Measurements from ENCODE around the gene NPPB.

- TF ChIP-seq CREB1 (CRISPR knock-in tag; IDR thresholded peaks at IDR 0.05) (no peak), ZNF121 (CRISPR knock-in tag; IDR thresholded peaks at IDR 0.05) (no peak), MAX (CRISPR knock-in tag; IDR thresholded peaks at IDR 0.05) (no peak), CTCF (IDR thresholded peaks at IDR 0.05) (no peak), CBFB (CRISPR knock-in tag; IDR thresholded peaks at IDR 0.05; ENCODE audit: low read depth) (no peak), ELF4 (CRISPR knock-in tag; IDR thresholded peaks at IDR 0.05; ENCODE audit: low read depth) (no peak), HMGXB4 (CRISPR knock-in tag; IDR thresholded peaks at IDR 0.05) (no peak), ZNF138 (CRISPR knock-in tag; conservative IDR thresholded peaks at IDR 0.05) (no peak), FOXP4 (CRISPR knock-in tag; IDR thresholded peaks at IDR 0.05) (no peak), TEAD4 (CRISPR knock-in tag; IDR thresholded peaks at IDR 0.05) (no peak), SOX15 (CRISPR knock-in tag; IDR thresholded peaks at IDR 0.05) (no peak)
Observed at GRCh38 chr1:11869650-11870207, 11.0 kb upstream of the NPPB start.

Measured in WTC11 (cell line).